ENCODE data around the gene CA10.

CA10 gene

DNA sequence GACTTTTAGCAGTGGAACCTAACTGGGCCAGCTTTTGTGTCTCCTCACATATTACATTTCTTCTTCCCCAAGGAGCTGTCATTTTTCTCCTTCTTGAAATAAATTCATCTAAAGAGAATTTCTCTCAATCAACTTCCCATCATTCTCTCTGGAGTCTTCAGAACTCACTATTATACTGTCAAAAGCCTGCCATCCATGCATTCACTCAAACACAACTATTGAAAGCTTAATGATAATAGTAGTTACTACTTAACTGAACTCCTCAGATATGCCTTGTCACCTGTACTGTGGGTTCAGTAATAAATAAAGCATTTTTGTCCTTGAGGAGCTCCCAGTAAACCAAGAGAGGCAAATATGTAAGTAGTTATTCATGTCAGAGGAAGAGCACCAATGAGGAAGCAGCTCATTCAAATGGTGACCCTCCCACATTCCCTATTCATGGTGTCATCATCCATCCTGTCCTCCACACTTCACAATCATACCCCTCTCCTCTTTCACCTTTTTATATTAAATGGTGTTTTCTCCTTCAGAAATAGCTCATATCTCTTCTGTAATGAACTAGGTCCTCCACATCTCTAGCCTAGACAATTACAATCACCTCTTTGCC, 162.6 kb downstream of the CA10 start:
- no peak for DNase-seq (ENCODE audit: insufficient read length)
- no peak for FAIRE-seq
- TF ChIP-seq POLR2AphosphoS5 (IDR thresholded peaks at IDR 0.05; ENCODE audit: low read depth, low read length), result no peak
- no peak for TF ChIP-seq TAF1 (IDR thresholded peaks at IDR 0.05; ENCODE audit: borderline replicate concordance, low read depth, low read length)
- no peak for TF ChIP-seq POLR2A (IDR thresholded peaks at IDR 0.05; ENCODE audit: low read depth, low read length)

DNA sequence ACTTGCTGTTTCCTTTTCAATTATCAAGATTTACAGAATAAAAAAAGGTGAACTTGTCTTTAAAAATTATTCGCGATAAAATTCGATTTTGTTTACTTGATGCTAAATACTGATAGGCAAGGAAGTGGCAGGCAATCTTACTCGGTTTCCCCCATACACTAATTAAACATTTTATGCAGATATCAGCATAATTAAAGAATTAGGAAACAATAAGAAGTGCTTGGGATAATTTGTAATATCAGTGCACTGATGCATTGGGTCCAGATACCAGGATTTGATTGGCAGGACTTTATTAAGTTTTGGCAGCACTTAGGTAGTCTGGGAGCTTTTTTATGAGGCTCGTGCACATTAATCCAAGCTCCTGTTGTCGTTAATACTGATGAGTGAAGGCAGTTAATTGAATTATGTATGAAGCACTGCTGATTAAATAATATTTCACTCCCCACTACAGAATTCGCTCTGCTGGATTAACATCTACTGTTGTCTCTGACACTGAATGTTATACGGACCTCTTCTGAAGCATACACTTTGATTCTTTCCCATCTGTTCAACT, 165.6 kb downstream of the CA10 start:
- DNase-seq (ENCODE audit: insufficient read length) (no peak), FAIRE-seq (no peak)
- no peak for TF ChIP-seq POLR2A (IDR thresholded peaks at IDR 0.05; ENCODE audit: low read depth, low read length)
- no peak for TF ChIP-seq POLR2AphosphoS5 (IDR thresholded peaks at IDR 0.05; ENCODE audit: low read depth, low read length)
- no peak for TF ChIP-seq TAF1 (IDR thresholded peaks at IDR 0.05; ENCODE audit: borderline replicate concordance, low read depth, low read length)

DNA sequence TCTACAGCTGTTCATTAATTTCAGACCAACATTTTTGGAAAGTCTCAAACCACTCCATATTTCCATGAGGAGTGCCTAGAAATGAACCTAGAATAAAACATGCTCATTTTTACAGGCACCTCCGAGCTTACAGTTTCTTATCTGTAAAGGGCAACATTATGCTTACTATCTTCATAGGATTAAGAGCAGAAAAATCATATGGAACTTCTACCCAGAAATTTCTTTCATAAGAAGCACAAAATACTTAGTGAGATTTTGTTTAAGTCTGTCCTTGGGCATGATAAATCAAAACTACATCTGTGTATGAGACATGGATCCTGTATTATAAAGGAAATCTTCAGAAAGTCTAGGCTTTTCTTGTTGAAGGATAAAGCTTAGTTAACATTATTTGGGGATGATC, 187.4 kb downstream of the CA10 start:
- no peak for DNase-seq (ENCODE audit: insufficient read length)
- TF ChIP-seq TAF1 (IDR thresholded peaks at IDR 0.05; ENCODE audit: borderline replicate concordance, low read depth, low read length) (no peak), POLR2AphosphoS5 (IDR thresholded peaks at IDR 0.05; ENCODE audit: low read depth, low read length) (no peak), POLR2A (IDR thresholded peaks at IDR 0.05; ENCODE audit: low read depth, low read length) (no peak)
- no peak for FAIRE-seq

DNA sequence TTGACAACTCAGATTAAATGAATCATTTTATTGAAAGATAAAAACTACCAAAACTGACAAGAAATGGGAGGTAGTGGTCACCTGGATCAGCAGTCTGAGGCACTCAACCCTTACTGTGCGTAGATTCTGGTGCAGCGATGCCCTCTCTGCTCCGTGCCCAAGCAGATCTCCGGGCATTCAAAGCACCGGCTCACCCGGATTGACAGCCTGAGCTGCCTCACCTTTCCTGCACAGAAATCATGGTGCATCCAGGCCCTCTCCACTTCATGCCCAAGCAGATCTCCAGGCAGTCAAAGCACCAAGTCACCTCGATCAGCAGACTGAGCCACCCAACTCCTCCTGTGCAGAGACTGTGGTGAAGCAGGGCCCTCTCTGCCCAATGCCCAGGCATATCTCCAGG, 196.8 kb downstream of the CA10 start:
- FAIRE-seq, result no peak
- no peak for DNase-seq (ENCODE audit: insufficient read length)
- TF ChIP-seq TAF1 (IDR thresholded peaks at IDR 0.05; ENCODE audit: borderline replicate concordance, low read depth, low read length) (no peak), POLR2AphosphoS5 (IDR thresholded peaks at IDR 0.05; ENCODE audit: low read depth, low read length) (no peak)

DNA sequence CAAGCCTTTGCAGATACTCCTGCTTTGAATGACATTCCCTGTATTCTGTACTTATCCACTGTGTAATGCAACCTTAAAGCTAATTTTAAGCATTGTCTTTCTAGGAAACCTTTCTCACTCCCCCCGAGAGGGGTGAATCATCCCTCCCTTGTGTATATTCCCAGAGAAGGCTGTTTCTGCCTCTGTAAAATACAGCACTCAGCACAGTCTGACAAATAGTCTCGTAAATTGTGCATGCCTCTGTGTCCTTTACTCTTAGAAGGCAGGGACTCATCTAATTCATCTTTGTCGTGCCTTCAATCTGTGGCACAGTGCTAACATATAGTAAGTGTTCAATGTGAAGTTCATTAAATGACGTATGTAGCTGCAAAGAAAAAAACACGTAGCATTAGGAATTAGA, 200.7 kb downstream of the CA10 start:
- no peak for TF ChIP-seq POLR2AphosphoS5 (IDR thresholded peaks at IDR 0.05; ENCODE audit: low read depth, low read length)
- TF ChIP-seq POLR2A (IDR thresholded peaks at IDR 0.05; ENCODE audit: low read depth, low read length), result no peak
- TF ChIP-seq TAF1 (IDR thresholded peaks at IDR 0.05; ENCODE audit: borderline replicate concordance, low read depth, low read length), result no peak
- DNase-seq (ENCODE audit: insufficient read length) (no peak), FAIRE-seq (no peak)

DNA sequence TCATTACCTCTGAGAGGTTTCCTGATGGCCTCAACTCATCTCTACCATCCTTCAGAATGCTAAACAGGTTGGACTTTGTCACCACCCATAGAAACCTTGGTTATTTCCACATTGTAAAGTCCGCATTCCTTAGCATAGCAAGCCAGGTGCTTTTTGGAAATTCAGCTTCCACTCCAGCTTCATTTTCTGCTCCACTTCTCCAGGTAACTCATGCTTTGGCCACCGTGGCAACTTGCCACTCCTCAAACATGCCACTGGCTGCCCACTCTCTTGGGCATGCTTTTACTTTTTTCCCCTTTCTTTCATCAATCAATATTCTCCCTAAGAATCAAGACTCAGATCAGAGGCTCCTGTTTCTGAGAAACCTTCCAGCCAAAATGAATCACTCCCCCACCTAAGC, 203.3 kb downstream of the CA10 start:
- TF ChIP-seq TAF1 (IDR thresholded peaks at IDR 0.05; ENCODE audit: borderline replicate concordance, low read depth, low read length) (no peak), POLR2AphosphoS5 (IDR thresholded peaks at IDR 0.05; ENCODE audit: low read depth, low read length) (no peak), POLR2A (IDR thresholded peaks at IDR 0.05; ENCODE audit: low read depth, low read length) (no peak)
- FAIRE-seq, result no peak
- DNase-seq (ENCODE audit: insufficient read length), result no peak

DNA sequence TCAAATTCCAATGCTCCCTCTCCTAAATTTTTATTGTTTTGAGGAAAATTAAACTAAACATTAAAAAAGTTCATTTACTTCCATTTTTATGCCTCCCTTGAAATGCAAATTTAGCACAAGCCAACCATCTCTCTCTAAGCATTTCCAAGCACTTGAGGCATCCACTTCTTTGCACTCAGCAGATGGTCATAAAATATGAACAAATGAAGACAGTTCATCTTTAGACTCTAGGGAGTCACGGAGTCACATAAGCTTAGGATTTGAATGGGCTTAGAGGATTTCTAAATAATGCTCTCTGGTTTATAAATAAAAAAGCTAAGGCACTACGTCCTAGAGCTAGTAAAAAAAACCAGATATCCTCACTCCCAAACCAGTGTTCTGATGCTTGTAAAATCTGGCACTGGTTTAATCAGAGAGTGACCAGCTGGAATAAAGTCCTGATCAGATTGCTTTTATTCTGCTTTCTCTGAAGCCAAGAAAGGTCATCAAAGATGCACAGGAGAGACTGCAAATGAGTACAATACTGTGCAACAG, 204.2 kb downstream of the CA10 start:
- TF ChIP-seq POLR2AphosphoS5 (IDR thresholded peaks at IDR 0.05; ENCODE audit: low read depth, low read length), result no peak
- TF ChIP-seq POLR2A (IDR thresholded peaks at IDR 0.05; ENCODE audit: low read depth, low read length), result no peak
- no peak for TF ChIP-seq TAF1 (IDR thresholded peaks at IDR 0.05; ENCODE audit: borderline replicate concordance, low read depth, low read length)
- DNase-seq (ENCODE audit: insufficient read length), result no peak
- FAIRE-seq, result no peak

DNA sequence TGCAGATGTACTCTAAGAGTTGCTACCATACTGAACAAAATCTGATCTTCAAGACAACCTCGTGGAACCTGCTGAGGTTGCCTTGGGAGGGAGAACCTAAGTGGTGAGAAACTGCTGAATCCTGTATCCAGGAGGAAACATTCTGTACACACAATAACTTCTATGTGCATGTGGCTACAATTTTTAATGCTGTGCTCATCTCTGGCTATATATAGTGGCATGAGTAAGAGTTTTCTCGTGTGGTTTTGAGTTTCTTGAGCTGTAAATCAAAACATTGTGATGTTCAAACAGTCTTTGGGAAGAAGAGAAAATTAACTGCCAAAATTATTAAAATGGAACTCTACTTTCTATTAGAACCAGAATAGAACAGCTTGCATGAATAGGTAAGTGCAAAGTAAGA, 206.8 kb downstream of the CA10 start:
- TF ChIP-seq POLR2A (IDR thresholded peaks at IDR 0.05; ENCODE audit: low read depth, low read length) (no peak), POLR2AphosphoS5 (IDR thresholded peaks at IDR 0.05; ENCODE audit: low read depth, low read length) (no peak), TAF1 (IDR thresholded peaks at IDR 0.05; ENCODE audit: borderline replicate concordance, low read depth, low read length) (no peak)
- no peak for DNase-seq (ENCODE audit: insufficient read length)
- no peak for FAIRE-seq

DNA sequence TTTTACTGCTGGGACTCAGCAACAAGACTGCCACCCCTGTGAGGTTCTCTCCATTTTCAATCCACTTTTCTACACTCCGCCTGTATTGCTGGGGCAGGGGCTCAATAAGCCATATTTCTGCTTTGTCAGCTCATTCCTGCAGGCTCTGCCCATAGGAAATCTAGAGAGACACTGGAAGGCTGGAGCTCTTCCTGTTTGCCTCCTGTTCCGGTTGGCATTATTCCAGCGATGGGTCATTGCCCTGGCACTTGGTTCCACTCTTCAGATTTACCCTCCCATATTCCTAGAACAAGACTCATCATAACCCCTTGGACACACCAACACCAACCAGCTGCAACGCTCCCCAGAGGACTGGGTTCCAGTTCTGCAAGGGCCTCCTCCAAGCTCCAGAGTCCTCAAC, 210.4 kb downstream of the CA10 start:
- no peak for DNase-seq (ENCODE audit: insufficient read length)

DNA sequence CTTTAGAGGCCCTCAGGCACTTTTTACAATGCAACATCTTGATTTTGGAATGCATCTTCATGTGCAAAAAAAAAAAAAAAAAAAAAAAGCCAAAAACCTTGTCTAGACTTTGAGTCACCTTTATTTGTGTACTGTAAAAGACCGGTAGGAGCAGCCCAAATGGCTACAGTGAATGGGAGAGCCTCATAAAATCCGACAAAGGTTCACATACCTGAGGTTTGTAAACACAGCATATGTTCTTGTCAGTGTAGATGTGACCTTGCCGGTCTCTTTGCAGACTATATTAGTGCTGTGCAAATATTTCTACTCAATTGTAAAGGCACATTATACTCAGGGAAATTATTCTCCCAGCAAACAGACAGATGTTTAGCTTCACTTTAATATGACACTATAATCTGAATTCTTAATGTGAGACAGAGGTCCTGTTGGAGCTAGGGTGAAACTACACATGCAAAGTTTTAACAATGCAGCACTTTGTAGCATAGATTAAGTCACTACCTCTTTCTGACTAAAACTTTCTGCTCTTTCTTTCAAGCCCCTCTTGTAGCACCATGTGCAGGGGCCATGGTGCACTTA, 211.3 kb downstream of the CA10 start:
- no peak for DNase-seq (ENCODE audit: insufficient read length)
- no peak for FAIRE-seq

More for the DNA sequence above, 210.4 kb downstream of the CA10 start:
- TF ChIP-seq POLR2A (IDR thresholded peaks at IDR 0.05; ENCODE audit: low read depth, low read length) (no peak), POLR2AphosphoS5 (IDR thresholded peaks at IDR 0.05; ENCODE audit: low read depth, low read length) (no peak), TAF1 (IDR thresholded peaks at IDR 0.05; ENCODE audit: borderline replicate concordance, low read depth, low read length) (no peak)
- FAIRE-seq, result no peak

DNA sequence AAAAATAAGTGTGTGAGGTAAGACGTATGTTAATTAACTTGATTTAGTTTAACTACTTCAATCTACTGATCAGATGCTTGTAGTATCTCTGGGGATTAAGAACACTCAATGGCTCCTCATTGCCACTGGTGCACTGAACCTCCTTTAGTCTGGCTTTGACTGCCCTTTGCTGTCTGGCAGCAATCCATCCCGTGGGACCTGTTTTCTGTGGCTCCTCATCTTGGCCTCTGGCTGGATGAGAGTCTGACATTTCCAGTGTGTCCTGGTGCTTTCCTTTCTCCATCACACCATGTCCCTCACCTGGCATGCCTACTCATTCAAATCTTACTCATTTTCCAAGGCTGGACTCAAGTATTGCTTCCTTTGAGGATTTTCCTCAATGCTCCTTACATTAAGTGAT, 212.2 kb downstream of the CA10 start:
- TF ChIP-seq POLR2AphosphoS5 (IDR thresholded peaks at IDR 0.05; ENCODE audit: low read depth, low read length) (no peak), TAF1 (IDR thresholded peaks at IDR 0.05; ENCODE audit: borderline replicate concordance, low read depth, low read length) (no peak), POLR2A (IDR thresholded peaks at IDR 0.05; ENCODE audit: low read depth, low read length) (no peak)
- no peak for FAIRE-seq
- DNase-seq (ENCODE audit: insufficient read length), result no peak

More for the DNA sequence above, 211.3 kb downstream of the CA10 start:
- no peak for TF ChIP-seq POLR2AphosphoS5 (IDR thresholded peaks at IDR 0.05; ENCODE audit: low read depth, low read length)
- no peak for TF ChIP-seq POLR2A (IDR thresholded peaks at IDR 0.05; ENCODE audit: low read depth, low read length)
- TF ChIP-seq TAF1 (IDR thresholded peaks at IDR 0.05; ENCODE audit: borderline replicate concordance, low read depth, low read length), result no peak

DNA sequence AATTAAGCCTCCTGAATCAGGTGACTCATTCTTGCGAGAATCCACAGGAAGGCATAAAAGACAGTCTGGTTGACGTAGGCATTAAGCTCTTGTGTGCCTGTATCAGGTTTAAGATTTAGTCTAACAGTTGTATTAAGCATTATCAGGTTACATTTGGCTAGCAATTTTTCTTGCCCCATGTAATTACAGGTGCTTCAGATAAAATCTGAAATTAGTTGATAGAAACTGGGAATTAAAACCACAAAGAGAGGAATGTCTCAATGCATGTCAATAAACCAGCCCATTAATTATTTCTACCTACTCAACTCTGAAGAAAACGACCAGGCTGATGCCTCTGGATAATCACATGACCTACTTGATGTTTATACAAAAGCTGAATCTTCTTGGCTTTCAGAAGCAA, 217.2 kb downstream of the CA10 start:
- DNase-seq (ENCODE audit: insufficient read length) (no peak), FAIRE-seq (no peak)

More for the DNA sequence above, 217.2 kb downstream of the CA10 start:
- no peak for TF ChIP-seq TAF1 (IDR thresholded peaks at IDR 0.05; ENCODE audit: borderline replicate concordance, low read depth, low read length)
- no peak for TF ChIP-seq POLR2AphosphoS5 (IDR thresholded peaks at IDR 0.05; ENCODE audit: low read depth, low read length)
